NB4 (cell line): ENCODE data around the gene CCDC200.
A peak's percentile ranks its signal among the peaks of the same experiment; 100 is the strongest.

Experiments
- DNase-seq: peaks from one replicate; pipeline ENCODE4 v3.0.0; 2010; ENCODE audit warnings: low read depth
- H3K4me3 ChIP-seq: one replicate; pipeline ENCODE4 v1.5.1; 2011; ENCODE audit warnings: mild to moderate bottlenecking, low read depth, low read length, moderate library complexity
- CTCF ChIP-seq: IDR thresholded peaks from one replicate; pipeline ENCODE4 v1.5.1; 2012; ENCODE audit warnings: low read depth, low read length
- MAX ChIP-seq: IDR thresholded peaks from 2 replicates; pipeline ENCODE4 v1.6.1; 2011; ENCODE audit warnings: low read depth, low read length
- MYC ChIP-seq: IDR thresholded peaks from 2 replicates; pipeline ENCODE4 v1.6.1; 2011; ENCODE audit warnings: low read depth, low read length
- POLR2A ChIP-seq: IDR thresholded peaks from 2 replicates; pipeline ENCODE4 v1.6.1; 2011; ENCODE audit warnings: mild to moderate bottlenecking; ENCODE audit not compliant: insufficient read length; ENCODE audit errors: extremely low read depth

Gene CCDC200

GRCh38 chr17:43216762-43217613 lies 11.4 kb downstream of the CCDC200 start:
- no peak for DNase-seq
- H3K4me3 ChIP-seq, result no peak overlapping the region
- no peak for TF ChIP-seq POLR2A
- TF ChIP-seq MAX, result no peak
- no peak for TF ChIP-seq MYC
- no peak for TF ChIP-seq CTCF

- TF ChIP-seq CTCF (no peak), POLR2A (no peak), MYC (no peak), MAX (no peak)
- DNase-seq, result no peak
- no peak overlapping the region for H3K4me3 ChIP-seq
Observed at GRCh38 chr17:43216369-43216761, 12.1 kb downstream of the CCDC200 start.

- TF ChIP-seq POLR2A (no peak), MYC (no peak), CTCF (no peak), MAX (no peak)
- DNase-seq, result no peak
- H3K4me3 ChIP-seq, result no peak overlapping the region
Observed at GRCh38 chr17:43215341-43215740, 13.1 kb downstream of the CCDC200 start.

- TF ChIP-seq CTCF (no peak), MAX (no peak), MYC (no peak), POLR2A (no peak)
- DNase-seq, result no peak
- H3K4me3 ChIP-seq, result no peak overlapping the region
Observed at GRCh38 chr17:43213545-43213944, 14.9 kb downstream of the CCDC200 start.

GRCh38 chr17:43212641-43213490 lies 15.6 kb downstream of the CCDC200 start:
- H3K4me3 ChIP-seq, result peak overlapping the region; percentile 80

GRCh38 chr17:43211480-43212402 lies 16.7 kb downstream of the CCDC200 start, which contains the start of gene TMEM106A:
TMEM106A (plus strand) TSS chr17:43211875; CDS start chr17:43213042, 1,167 bp downstream.
- DNase-seq, result peak; percentile 85
- peak within 1 kb of the TSS; percentile 80 for H3K4me3 ChIP-seq
- TF ChIP-seq CTCF, result peak; percentile 9
- TF ChIP-seq POLR2A, result peak; percentile 87
- no peak for TF ChIP-seq MYC
- peak; percentile 17; the same call in 1 of the 2 replicates for TF ChIP-seq MAX

More at GRCh38 chr17:43212641-43213490, 15.6 kb downstream of the CCDC200 start:
- TF ChIP-seq POLR2A, result no peak
- peak; percentile 57 for DNase-seq
